PC-3 (cell line): ENCODE results near the gene SULT1C3. TPM values are rescaled to one million over a fixed set of nuclear protein-coding genes. Genes with fewer than 3 reads are reported as not detected.
A peak's percentile ranks its signal among the peaks of the same experiment; 100 is the strongest.

Source experiments
- ATAC-seq: fragments of 200-7000 bp; cut with Tn5 transposase; 2 replicates; pipeline ENCODE4 v1.9.1; 2020; ENCODE audit warnings: mild to moderate bottlenecking, moderate library complexity
- BruUV-seq: library from RNA; stranded (reverse); fragments of 400-500 nt; replicated peaks from 2 replicates; lab custom pipeline; 2021; lab: Mats Ljungman, UMichigan
- CTCF ChIA-PET: fragments of 300-600 bp; sonication (Branson Sonifier 250); formaldehyde crosslinking; loops from one replicate; lab custom pipeline; 2022; ENCODE audit warnings: antibody characterized with exemption; lab: Charles Lee
- POLR2A ChIA-PET: fragments of 300-600 bp; sonication (Branson Sonifier 250); formaldehyde crosslinking; loops from one replicate; lab custom pipeline; 2022; ENCODE audit warnings: antibody characterized with exemption; ENCODE audit not compliant: unreplicated experiment; lab: Charles Lee
- DNase-seq: peaks from one replicate; pipeline ENCODE4 v3.0.0-alpha.2; 2015
- H2AFZ ChIP-seq: fragments of 300-600 bp; sonication (generic); 2 replicates; pipeline ENCODE4 v1.6.0; 2016; ENCODE audit warnings: antibody characterized with exemption, low read length
- H3F3A ChIP-seq: fragments of 300-600 bp; sonication (generic); one replicate; pipeline ENCODE4 v1.6.0; 2017; ENCODE audit warnings: antibody characterized with exemption, low read length, control low read depth, mild to moderate bottlenecking; ENCODE audit not compliant: unreplicated experiment
- H3K27ac ChIP-seq: fragments of 300-600 bp; sonication (generic); 2 replicates; pipeline ENCODE4 v1.5.1; 2016; ENCODE audit warnings: mild to moderate bottlenecking, low read length
- H3K27me3 ChIP-seq: fragments of 300-600 bp; sonication (generic); 2 replicates; pipeline ENCODE4 v1.6.1; 2016; ENCODE audit warnings: low read length, mixed read lengths
- H3K36me3 ChIP-seq: fragments of 300-600 bp; sonication (generic); 2 replicates; pipeline ENCODE4 v1.6.1; 2016; ENCODE audit warnings: low read depth, mixed run types, low read length, mixed read lengths
- H3K4me1 ChIP-seq: fragments of 300-600 bp; sonication (generic); 2 replicates; pipeline ENCODE4 v1.5.1; 2016; ENCODE audit warnings: low read length; ENCODE audit not compliant: insufficient read depth
- H3K4me2 ChIP-seq: fragments of 300-600 bp; sonication (generic); 2 replicates; pipeline ENCODE4 v1.6.0; 2016; ENCODE audit warnings: low read length
- H3K4me3 ChIP-seq: fragments of 300-600 bp; sonication (generic); 2 replicates; pipeline ENCODE4 v1.5.1; 2016; ENCODE audit warnings: mild to moderate bottlenecking, low read length, mixed read lengths
- H3K79me2 ChIP-seq: fragments of 300-600 bp; sonication (generic); 2 replicates; pipeline ENCODE4 v1.6.1; 2017; ENCODE audit warnings: low read length, mixed read lengths
- H3K9ac ChIP-seq: fragments of 300-600 bp; sonication (generic); 2 replicates; pipeline ENCODE4 v1.6.0; 2016; ENCODE audit warnings: mild to moderate bottlenecking, low read length
- H3K9me2 ChIP-seq: fragments of 300-600 bp; sonication (generic); replicated peaks from 2 replicates; pipeline ENCODE4 v1.6.1; 2016; ENCODE audit warnings: mixed run types, low read length, mixed read lengths
- H3K9me3 ChIP-seq: fragments of 300-600 bp; sonication (generic); 2 replicates; pipeline ENCODE4 v1.6.1; 2016; ENCODE audit warnings: low read length, mixed read lengths
- H4K20me1 ChIP-seq: fragments of 300-600 bp; sonication (generic); 2 replicates; pipeline ENCODE4 v1.6.1; 2016; ENCODE audit warnings: low read length, mixed read lengths
- EZH2 ChIP-seq: fragments of 300-600 bp; sonication (generic); IDR thresholded peaks from one replicate; pipeline ENCODE4 v1.6.1; 2017; ENCODE audit warnings: antibody characterized with exemption, mild to moderate bottlenecking, low read length; ENCODE audit not compliant: unreplicated experiment
- EZH2phosphoT487 ChIP-seq: fragments of 300-600 bp; sonication (generic); IDR thresholded peaks from 2 replicates; pipeline ENCODE4 v1.6.1; 2018; ENCODE audit warnings: mild to moderate bottlenecking, antibody characterized with exemption, low read length, borderline replicate concordance
- intact Hi-C: fragments of 100-400 bp; cut with micrococcal nuclease; formaldehyde crosslinking; loops from 2 replicates; pipeline ENCODE4 v1.9.0; 2023
- total RNA-seq: library from RNA; depleted of rRNA; stranded (reverse); fragments of >200 nt; gene quantifications from 2 replicates; pipeline ENCODE4 v1.2.3, GENCODE V29; 2014
- TF ChIP-seq, protein P1 (sequence below): fragments of 300-600 bp; sonication (generic); conservative IDR thresholded peaks from 2 replicates; pipeline ENCODE4 v1.5.1; 2017; ENCODE audit warnings: antibody characterized with exemption, low read depth, mild to moderate bottlenecking, low read length

The SULT1C3 gene
- total RNA-seq, 1 experiment from 2014 or later, result not detected

DNA sequence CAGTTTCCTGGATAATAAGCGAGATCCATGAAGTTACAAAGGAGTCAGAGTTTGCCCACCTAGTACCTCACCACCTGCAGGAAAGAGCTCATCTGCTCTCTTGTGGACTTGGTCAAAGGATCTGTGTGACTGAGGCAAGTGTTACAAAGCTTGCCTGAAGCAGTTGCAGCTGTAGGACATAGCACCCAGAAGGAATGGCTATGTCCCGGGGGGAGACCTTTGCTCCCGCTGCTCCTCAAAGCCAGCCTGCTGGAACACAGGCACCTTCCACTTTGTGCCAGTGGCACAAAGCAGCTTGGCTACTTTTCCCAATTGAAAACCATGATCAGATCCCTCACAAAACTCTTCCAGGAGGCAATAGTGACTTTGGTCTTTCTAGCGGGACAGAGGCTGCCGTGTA is 45.8 kb downstream of the SULT1C3 start:
- no peaks in the 10 kb centered on the region for H3F3A ChIP-seq
- ATAC-seq (no peak), DNase-seq (no peak)
- H3K9me2 ChIP-seq, result no peaks in the 10 kb centered on the region
- no peaks in the 10 kb centered on the region for H4K20me1 ChIP-seq
- H2AFZ ChIP-seq, result no peak overlapping the region
- intact Hi-C loops, result no loop called here
- TF ChIP-seq, protein P1, sequence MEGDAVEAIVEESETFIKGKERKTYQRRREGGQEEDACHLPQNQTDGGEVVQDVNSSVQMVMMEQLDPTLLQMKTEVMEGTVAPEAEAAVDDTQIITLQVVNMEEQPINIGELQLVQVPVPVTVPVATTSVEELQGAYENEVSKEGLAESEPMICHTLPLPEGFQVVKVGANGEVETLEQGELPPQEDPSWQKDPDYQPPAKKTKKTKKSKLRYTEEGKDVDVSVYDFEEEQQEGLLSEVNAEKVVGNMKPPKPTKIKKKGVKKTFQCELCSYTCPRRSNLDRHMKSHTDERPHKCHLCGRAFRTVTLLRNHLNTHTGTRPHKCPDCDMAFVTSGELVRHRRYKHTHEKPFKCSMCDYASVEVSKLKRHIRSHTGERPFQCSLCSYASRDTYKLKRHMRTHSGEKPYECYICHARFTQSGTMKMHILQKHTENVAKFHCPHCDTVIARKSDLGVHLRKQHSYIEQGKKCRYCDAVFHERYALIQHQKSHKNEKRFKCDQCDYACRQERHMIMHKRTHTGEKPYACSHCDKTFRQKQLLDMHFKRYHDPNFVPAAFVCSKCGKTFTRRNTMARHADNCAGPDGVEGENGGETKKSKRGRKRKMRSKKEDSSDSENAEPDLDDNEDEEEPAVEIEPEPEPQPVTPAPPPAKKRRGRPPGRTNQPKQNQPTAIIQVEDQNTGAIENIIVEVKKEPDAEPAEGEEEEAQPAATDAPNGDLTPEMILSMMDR, result no peak
- CTCF ChIA-PET, result interaction anchor here (0.6 kb wide), 1 partner anchor 114 kb away, joined by 3 read pairs; no protein-coding TSS in a partner anchor
- H3K4me3 ChIP-seq, result no peak overlapping the region
- POLR2A ChIA-PET, result no interaction called here
- no peak overlapping the region for H3K27ac ChIP-seq
- no peaks in the 10 kb centered on the region for H3K36me3 ChIP-seq
- no peaks in the 10 kb centered on the region for H3K27me3 ChIP-seq
- no peak overlapping the region for H3K4me2 ChIP-seq
- H3K9me3 ChIP-seq, result no peaks in the 10 kb centered on the region
- no peak overlapping the region for H3K9ac ChIP-seq
- no peaks in the 10 kb centered on the region for H3K4me1 ChIP-seq
- H3K79me2 ChIP-seq, result no peaks in the 10 kb centered on the region
- no TSS peak for BruUV-seq

DNA sequence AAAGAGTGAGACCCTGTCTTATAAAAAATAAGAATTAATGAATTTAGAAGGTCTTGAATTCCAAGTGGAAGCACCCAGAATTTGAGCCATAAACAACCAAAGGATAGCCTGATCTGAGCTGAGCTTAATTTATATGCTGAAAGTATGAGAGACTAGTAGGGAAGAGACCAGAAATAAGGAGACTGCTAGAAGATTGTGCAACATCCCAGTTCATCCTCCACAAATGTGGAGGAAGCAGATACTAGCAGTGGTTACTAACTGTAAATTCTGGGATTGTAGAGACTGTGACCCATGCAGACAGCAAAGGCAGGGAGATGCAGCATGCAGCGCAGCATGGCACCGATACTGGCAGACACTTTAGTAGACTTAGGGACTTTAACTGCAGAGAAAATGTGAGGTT is 47.4 kb downstream of the SULT1C3 start:
- Histone ChIP-seq H3K4me1 (no peaks in the 10 kb centered on the region), H3K27me3 (no peaks in the 10 kb centered on the region), H3K9me2 (no peaks in the 10 kb centered on the region), H3K79me2 (no peaks in the 10 kb centered on the region), H3K36me3 (no peaks in the 10 kb centered on the region), H3K4me3 (no peak overlapping the region), H3K27ac (no peak overlapping the region), H3K9me3 (no peaks in the 10 kb centered on the region), H3K4me2 (no peak overlapping the region), H4K20me1 (no peaks in the 10 kb centered on the region), H3K9ac (no peak overlapping the region), H3F3A (no peaks in the 10 kb centered on the region), H2AFZ (no peak overlapping the region)
- ChIA-PET CTCF (no interaction called here), POLR2A (no interaction called here)
- no peak for DNase-seq
- TF ChIP-seq EZH2phosphoT487, result no peak
- TF ChIP-seq EZH2, result no peak
- TF ChIP-seq, protein P1, result no peak
- no peak for ATAC-seq
- no TSS peak for BruUV-seq
- intact Hi-C loops, result no loop called here

DNA sequence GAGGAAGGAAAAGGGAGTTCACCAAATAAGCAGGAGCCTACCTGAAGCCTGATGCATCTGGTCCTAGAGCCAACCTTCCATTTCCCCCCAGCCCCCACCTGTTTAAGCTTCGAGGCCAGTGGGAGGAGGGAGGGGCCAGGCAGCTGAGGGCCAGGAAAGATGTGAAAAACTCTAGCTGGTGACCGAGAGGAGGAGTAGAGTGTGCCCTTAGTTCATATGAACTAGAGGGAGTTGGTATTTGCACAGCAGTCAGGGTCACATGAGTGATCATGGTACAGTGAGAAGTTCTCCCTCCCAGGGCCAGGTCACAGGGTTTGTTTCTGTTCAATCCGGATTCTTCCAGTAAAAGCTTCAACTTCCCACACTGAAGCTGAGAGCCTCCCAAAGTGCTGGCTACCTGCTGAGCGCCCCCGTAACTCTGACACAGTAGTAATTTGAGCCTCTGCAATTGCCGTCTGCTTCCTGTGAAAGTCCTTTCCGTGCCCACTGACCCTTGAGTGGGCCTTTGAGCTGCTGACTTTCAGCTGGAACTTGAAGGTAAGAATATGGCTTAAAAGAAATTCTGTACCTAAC is 48.9 kb downstream of the SULT1C3 start, which contains the start of gene SULT1C2:
SULT1C2 (plus strand) TSS at position 362 of the 573 bp plus-strand sequence. CDS start 4,773 bp downstream, outside the sequence.
- no peak for DNase-seq
- CTCF ChIA-PET, result no interaction called here

More for the DNA sequence above, 48.9 kb downstream of the SULT1C3 start, which contains the start of gene SULT1C2:
- Histone ChIP-seq H3K9me3 (no peaks in the 10 kb centered on the region), H3K9me2 (no peaks in the 10 kb centered on the region), H2AFZ (no peak within 1 kb of the TSS), H3K36me3 (no peaks in the 10 kb centered on the region), H3K4me1 (no peaks in the 10 kb centered on the region), H3F3A (no peaks in the 10 kb centered on the region), H3K4me2 (no peak within 1 kb of the TSS), H3K9ac (no peak within 1 kb of the TSS), H3K4me3 (no peak within 1 kb of the TSS), H3K79me2 (no peaks in the 10 kb centered on the region), H3K27me3 (no peaks in the 10 kb centered on the region), H3K27ac (no peak within 1 kb of the TSS), H4K20me1 (no peaks in the 10 kb centered on the region)
- POLR2A ChIA-PET, result no interaction called here
- intact Hi-C loops, result no loop called here
- BruUV-seq, result no TSS peak
- peak; percentile 29; the same call in 1 of the 2 replicates for ATAC-seq
- TF ChIP-seq EZH2phosphoT487 (no peak), EZH2 (no peak)
- TF ChIP-seq, protein P1, result no peak
